Measurements from ENCODE around the gene TMEM17.

- TF ChIP-seq EZH2 (IDR thresholded peaks at IDR 0.05; ENCODE audit: low read depth, unreplicated experiment) (no peak), POLR2AphosphoS5 (IDR thresholded peaks at IDR 0.05; ENCODE audit: low read depth) (no peak), EZH2phosphoT487 (IDR thresholded peaks at IDR 0.05; ENCODE audit: unreplicated experiment) (no peak)
Observed at GRCh38 chr2:62466503-62466854, 39.5 kb downstream of the TMEM17 start.
